Measurements from ENCODE around the gene VCAM1.
"Not testable (repeated sequence)": the region's sequence is repeated elsewhere in the genome, so short reads cannot be mapped to it uniquely, and the experiment has no call there.

VCAM1 gene

GRCh38 chr1:100719490-100719889, at the start of gene VCAM1:
VCAM1 (plus strand) TSS chr1:100719742; CDS start chr1:100719861, 119 bp downstream.
- no peak for DNase-seq

GRCh38 chr1:100670083-100670482, 49.5 kb upstream of the VCAM1 start:
- DNase-seq, result no peak

- DNase-seq, result no peak
Measured at GRCh38 chr1:100671601-100672000, 47.9 kb upstream of the VCAM1 start.

GRCh38 chr1:100683448-100684349, 35.8 kb upstream of the VCAM1 start:
- DNase-seq, result no peak

GRCh38 chr1:100699744-100700143, 19.8 kb upstream of the VCAM1 start:
- no peak for DNase-seq

GRCh38 chr1:100700586-100700985, 19.0 kb upstream of the VCAM1 start:
- no peak for DNase-seq

- DNase-seq, result no peak
Measured at GRCh38 chr1:100703052-100703451, 16.5 kb upstream of the VCAM1 start.

GRCh38 chr1:100703716-100704115, 15.8 kb upstream of the VCAM1 start:
- DNase-seq, result no peak

- no peak for DNase-seq
Measured at GRCh38 chr1:100704473-100704872, 15.1 kb upstream of the VCAM1 start.

GRCh38 chr1:100706296-100706695, 13.2 kb upstream of the VCAM1 start:
- no peak for DNase-seq

GRCh38 chr1:100706856-100707255, 12.7 kb upstream of the VCAM1 start:
- DNase-seq, result no peak

- DNase-seq, result no peak
Measured at GRCh38 chr1:100708476-100709062, 11.0 kb upstream of the VCAM1 start.

- DNase-seq, result no peak
Measured at GRCh38 chr1:100710906-100711682, 8.4 kb upstream of the VCAM1 start.

GRCh38 chr1:100713027-100713426, 6.5 kb upstream of the VCAM1 start:
- DNase-seq, result not testable (repeated sequence)

- DNase-seq, result no peak
Measured at GRCh38 chr1:100713626-100714025, 5.9 kb upstream of the VCAM1 start.

- no peak for DNase-seq
Measured at GRCh38 chr1:100714599-100714998, 4.9 kb upstream of the VCAM1 start.

GRCh38 chr1:100717218-100717617, 2.3 kb upstream of the VCAM1 start:
- DNase-seq, result no peak

- no peak for DNase-seq
Measured at GRCh38 chr1:100718581-100718980, 961 bp upstream of the VCAM1 start.

GRCh38 chr1:100720101-100720500, 559 bp downstream of the VCAM1 start:
- DNase-seq, result no peak

- DNase-seq, result no peak
Measured at GRCh38 chr1:100720751-100721150, 1.2 kb downstream of the VCAM1 start.

GRCh38 chr1:100721526-100722207, 2.1 kb downstream of the VCAM1 start:
- DNase-seq, result no peak

- no peak for DNase-seq
Measured at GRCh38 chr1:100722221-100722620, 2.7 kb downstream of the VCAM1 start.

- no peak for DNase-seq
Measured at GRCh38 chr1:100724281-100724680, 4.7 kb downstream of the VCAM1 start.

Measured in SW 1271 (cell line).